K562 (cell line): Measurements from ENCODE around the gene ZBTB9.

Source experiments
- DMBX1 ChIP-seq: fragments of 250-450 bp; sonication (Bioruptor Pico); IDR thresholded peaks from 2 replicates; pipeline ENCODE4 v1.8.0; 2022; ENCODE audit warnings: inconsistent platforms, mild to moderate bottlenecking, moderate library complexity, borderline replicate concordance
- ETV6 ChIP-seq, 3 experiments: fragments of 150-350 bp in 1 of 3; sonication (generic) in 1 of 3; formaldehyde crosslinking in 1 of 3; IDR thresholded peaks; 2 replicates each; pipeline versions ENCODE4 v1.6.1 to v1.8.0; 2014 to 2022; ENCODE audit warnings: borderline replicate concordance in 2 of 3, low read depth in 2 of 3, antibody characterized with exemption in 1 of 3, low read length in 1 of 3, mild to moderate bottlenecking in 1 of 3, missing genetic modification reagents in 1 of 3
- NR2C2 ChIP-seq, 2 experiments: fragments of 200-800 bp in 1 of 2; sonication (Bioruptor generic) in 1 of 2; sonication (generic) in 1 of 2; formaldehyde crosslinking in 1 of 2; IDR thresholded peaks; 2 replicates each; pipeline versions ENCODE4 v1.6.1 to v1.8.0; 2016 to 2022; ENCODE audit warnings: mild to moderate bottlenecking in 1 of 2, missing compliant biosample characterization in 1 of 2, missing genetic modification characterization in 1 of 2, missing genetic modification reagents in 1 of 2
- TF ChIP-seq, protein P1 (sequence below): fragments of 450-650 bp; formaldehyde crosslinking; IDR thresholded peaks from 2 replicates; pipeline ENCODE4 v1.4.0; 2020; ENCODE audit warnings: mild to moderate bottlenecking, moderate library complexity
- TF ChIP-seq, protein P2 (sequence below): sonication (generic); formaldehyde crosslinking; IDR thresholded peaks from 2 replicates; pipeline ENCODE4 v1.8.1; 2023; ENCODE audit warnings: mild to moderate bottlenecking, missing genetic modification reagents
- TF ChIP-seq, protein P3 (sequence below), 2 experiments: fragments of 450-650 bp in 1 of 2; IDR thresholded peaks; 2 replicates each; pipeline ENCODE4 v1.6.1; 2011 to 2017; ENCODE audit warnings: low read depth in 2 of 2, antibody characterized with exemption in 1 of 2, borderline replicate concordance in 1 of 2, low read length in 1 of 2, mild to moderate bottlenecking in 1 of 2, mixed read lengths in 1 of 2; ENCODE audit not compliant: control insufficient read depth in 1 of 2
- TF ChIP-seq, protein P4 (sequence below), 3 experiments: IDR thresholded peaks in 2 of 3; conservative IDR thresholded peaks in 1 of 3; 2 replicates each; pipeline ENCODE4 v1.5.1; 2011 to 2012; ENCODE audit warnings: low read length in 3 of 3, mild to moderate bottlenecking in 3 of 3, control low read depth in 2 of 3, improper control_type of control experiment in 1 of 3, inconsistent platforms in 1 of 3, low read depth in 1 of 3, mixed read lengths in 1 of 3, moderate library complexity in 1 of 3; ENCODE audit not compliant: insufficient read depth in 2 of 3
- TF ChIP-seq, protein P5 (sequence below), 2 experiments: fragments of 450-650 bp; formaldehyde crosslinking in 1 of 2; IDR thresholded peaks; 2 replicates each; pipeline versions ENCODE4 v1.4.0 to v1.6.1; 2014 to 2020; ENCODE audit warnings: mild to moderate bottlenecking in 2 of 2, borderline replicate concordance in 1 of 2, low read depth in 1 of 2

DNA sequence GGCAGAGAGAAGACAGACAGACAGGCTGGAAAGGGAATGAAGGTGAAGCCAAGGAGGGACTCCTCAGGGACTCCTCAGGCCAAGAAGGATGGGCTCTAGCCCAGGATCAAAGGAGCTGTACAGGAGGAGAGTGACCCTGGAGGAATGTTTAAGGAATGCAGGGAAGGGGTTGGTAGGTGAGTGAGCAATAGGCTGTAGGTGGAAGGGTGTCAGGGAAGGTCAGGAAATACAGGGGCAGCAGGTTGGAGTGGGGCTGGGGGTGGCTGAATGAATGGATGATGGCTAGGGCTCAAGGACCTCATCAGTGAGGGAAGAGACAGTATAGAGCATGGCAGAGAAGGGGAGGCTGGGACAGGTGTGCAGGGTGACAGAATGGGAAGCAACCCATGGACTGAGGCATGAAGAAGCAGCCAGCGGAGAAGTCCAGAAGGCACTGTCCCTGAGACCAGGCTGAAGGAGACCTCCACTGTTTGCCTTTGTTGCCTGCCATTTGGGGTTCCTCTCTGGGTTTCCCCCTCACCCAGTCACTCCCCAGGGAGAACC is 21.3 kb upstream of the ZBTB9 start:
- TF ChIP-seq, protein P1, sequence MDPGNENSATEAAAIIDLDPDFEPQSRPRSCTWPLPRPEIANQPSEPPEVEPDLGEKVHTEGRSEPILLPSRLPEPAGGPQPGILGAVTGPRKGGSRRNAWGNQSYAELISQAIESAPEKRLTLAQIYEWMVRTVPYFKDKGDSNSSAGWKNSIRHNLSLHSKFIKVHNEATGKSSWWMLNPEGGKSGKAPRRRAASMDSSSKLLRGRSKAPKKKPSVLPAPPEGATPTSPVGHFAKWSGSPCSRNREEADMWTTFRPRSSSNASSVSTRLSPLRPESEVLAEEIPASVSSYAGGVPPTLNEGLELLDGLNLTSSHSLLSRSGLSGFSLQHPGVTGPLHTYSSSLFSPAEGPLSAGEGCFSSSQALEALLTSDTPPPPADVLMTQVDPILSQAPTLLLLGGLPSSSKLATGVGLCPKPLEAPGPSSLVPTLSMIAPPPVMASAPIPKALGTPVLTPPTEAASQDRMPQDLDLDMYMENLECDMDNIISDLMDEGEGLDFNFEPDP: no peak
- TF ChIP-seq, protein P2, sequence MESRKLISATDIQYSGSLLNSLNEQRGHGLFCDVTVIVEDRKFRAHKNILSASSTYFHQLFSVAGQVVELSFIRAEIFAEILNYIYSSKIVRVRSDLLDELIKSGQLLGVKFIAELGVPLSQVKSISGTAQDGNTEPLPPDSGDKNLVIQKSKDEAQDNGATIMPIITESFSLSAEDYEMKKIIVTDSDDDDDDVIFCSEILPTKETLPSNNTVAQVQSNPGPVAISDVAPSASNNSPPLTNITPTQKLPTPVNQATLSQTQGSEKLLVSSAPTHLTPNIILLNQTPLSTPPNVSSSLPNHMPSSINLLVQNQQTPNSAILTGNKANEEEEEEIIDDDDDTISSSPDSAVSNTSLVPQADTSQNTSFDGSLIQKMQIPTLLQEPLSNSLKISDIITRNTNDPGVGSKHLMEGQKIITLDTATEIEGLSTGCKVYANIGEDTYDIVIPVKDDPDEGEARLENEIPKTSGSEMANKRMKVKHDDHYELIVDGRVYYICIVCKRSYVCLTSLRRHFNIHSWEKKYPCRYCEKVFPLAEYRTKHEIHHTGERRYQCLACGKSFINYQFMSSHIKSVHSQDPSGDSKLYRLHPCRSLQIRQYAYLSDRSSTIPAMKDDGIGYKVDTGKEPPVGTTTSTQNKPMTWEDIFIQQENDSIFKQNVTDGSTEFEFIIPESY (CRISPR knock-in tag): no peak
- TF ChIP-seq DMBX1: no peak
- TF ChIP-seq, protein P3, sequence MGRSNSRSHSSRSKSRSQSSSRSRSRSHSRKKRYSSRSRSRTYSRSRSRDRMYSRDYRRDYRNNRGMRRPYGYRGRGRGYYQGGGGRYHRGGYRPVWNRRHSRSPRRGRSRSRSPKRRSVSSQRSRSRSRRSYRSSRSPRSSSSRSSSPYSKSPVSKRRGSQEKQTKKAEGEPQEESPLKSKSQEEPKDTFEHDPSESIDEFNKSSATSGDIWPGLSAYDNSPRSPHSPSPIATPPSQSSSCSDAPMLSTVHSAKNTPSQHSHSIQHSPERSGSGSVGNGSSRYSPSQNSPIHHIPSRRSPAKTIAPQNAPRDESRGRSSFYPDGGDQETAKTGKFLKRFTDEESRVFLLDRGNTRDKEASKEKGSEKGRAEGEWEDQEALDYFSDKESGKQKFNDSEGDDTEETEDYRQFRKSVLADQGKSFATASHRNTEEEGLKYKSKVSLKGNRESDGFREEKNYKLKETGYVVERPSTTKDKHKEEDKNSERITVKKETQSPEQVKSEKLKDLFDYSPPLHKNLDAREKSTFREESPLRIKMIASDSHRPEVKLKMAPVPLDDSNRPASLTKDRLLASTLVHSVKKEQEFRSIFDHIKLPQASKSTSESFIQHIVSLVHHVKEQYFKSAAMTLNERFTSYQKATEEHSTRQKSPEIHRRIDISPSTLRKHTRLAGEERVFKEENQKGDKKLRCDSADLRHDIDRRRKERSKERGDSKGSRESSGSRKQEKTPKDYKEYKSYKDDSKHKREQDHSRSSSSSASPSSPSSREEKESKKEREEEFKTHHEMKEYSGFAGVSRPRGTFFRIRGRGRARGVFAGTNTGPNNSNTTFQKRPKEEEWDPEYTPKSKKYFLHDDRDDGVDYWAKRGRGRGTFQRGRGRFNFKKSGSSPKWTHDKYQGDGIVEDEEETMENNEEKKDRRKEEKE (IDR thresholded peaks at IDR 0.05; ENCODE audit: borderline replicate concordance in 1 of 2, control insufficient read depth in 1 of 2, low read depth in 2 of 2, low read length in 1 of 2): no peak
- no peak for TF ChIP-seq ETV6 (IDR thresholded peaks at IDR 0.05; ENCODE audit: borderline replicate concordance in 1 of 2, low read depth in 2 of 2, low read length in 1 of 2)
- no peak for TF ChIP-seq ETV6 (CRISPR knock-in tag; IDR thresholded peaks at IDR 0.05; ENCODE audit: borderline replicate concordance)
- TF ChIP-seq, protein P4, sequence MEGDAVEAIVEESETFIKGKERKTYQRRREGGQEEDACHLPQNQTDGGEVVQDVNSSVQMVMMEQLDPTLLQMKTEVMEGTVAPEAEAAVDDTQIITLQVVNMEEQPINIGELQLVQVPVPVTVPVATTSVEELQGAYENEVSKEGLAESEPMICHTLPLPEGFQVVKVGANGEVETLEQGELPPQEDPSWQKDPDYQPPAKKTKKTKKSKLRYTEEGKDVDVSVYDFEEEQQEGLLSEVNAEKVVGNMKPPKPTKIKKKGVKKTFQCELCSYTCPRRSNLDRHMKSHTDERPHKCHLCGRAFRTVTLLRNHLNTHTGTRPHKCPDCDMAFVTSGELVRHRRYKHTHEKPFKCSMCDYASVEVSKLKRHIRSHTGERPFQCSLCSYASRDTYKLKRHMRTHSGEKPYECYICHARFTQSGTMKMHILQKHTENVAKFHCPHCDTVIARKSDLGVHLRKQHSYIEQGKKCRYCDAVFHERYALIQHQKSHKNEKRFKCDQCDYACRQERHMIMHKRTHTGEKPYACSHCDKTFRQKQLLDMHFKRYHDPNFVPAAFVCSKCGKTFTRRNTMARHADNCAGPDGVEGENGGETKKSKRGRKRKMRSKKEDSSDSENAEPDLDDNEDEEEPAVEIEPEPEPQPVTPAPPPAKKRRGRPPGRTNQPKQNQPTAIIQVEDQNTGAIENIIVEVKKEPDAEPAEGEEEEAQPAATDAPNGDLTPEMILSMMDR (IDR thresholded peaks at IDR 0.05 in 2 of 3, conservative IDR thresholded peaks at IDR 0.05 in 1 of 3; ENCODE audit: insufficient read depth in 2 of 3, low read depth in 1 of 3, low read length in 3 of 3): no peak
- no peak for TF ChIP-seq NR2C2 (CRISPR knock-in tag; IDR thresholded peaks at IDR 0.05)
- TF ChIP-seq NR2C2 (tag; IDR thresholded peaks at IDR 0.05): no peak
- TF ChIP-seq, protein P5, sequence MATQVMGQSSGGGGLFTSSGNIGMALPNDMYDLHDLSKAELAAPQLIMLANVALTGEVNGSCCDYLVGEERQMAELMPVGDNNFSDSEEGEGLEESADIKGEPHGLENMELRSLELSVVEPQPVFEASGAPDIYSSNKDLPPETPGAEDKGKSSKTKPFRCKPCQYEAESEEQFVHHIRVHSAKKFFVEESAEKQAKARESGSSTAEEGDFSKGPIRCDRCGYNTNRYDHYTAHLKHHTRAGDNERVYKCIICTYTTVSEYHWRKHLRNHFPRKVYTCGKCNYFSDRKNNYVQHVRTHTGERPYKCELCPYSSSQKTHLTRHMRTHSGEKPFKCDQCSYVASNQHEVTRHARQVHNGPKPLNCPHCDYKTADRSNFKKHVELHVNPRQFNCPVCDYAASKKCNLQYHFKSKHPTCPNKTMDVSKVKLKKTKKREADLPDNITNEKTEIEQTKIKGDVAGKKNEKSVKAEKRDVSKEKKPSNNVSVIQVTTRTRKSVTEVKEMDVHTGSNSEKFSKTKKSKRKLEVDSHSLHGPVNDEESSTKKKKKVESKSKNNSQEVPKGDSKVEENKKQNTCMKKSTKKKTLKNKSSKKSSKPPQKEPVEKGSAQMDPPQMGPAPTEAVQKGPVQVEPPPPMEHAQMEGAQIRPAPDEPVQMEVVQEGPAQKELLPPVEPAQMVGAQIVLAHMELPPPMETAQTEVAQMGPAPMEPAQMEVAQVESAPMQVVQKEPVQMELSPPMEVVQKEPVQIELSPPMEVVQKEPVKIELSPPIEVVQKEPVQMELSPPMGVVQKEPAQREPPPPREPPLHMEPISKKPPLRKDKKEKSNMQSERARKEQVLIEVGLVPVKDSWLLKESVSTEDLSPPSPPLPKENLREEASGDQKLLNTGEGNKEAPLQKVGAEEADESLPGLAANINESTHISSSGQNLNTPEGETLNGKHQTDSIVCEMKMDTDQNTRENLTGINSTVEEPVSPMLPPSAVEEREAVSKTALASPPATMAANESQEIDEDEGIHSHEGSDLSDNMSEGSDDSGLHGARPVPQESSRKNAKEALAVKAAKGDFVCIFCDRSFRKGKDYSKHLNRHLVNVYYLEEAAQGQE (IDR thresholded peaks at IDR 0.05; ENCODE audit: borderline replicate concordance): no peak
- TF ChIP-seq, protein P5 (CRISPR knock-in tag; IDR thresholded peaks at IDR 0.05; ENCODE audit: low read depth): no peak
